ENCODE data around the gene TAS2R14.

GRCh38 chr12:10910380-10910779 is 28.7 kb downstream of the TAS2R14 start:
- no peak for TF ChIP-seq EZH2phosphoT487 (conservative IDR thresholded peaks at IDR 0.05; ENCODE audit: low read length)
- TF ChIP-seq, protein P1, sequence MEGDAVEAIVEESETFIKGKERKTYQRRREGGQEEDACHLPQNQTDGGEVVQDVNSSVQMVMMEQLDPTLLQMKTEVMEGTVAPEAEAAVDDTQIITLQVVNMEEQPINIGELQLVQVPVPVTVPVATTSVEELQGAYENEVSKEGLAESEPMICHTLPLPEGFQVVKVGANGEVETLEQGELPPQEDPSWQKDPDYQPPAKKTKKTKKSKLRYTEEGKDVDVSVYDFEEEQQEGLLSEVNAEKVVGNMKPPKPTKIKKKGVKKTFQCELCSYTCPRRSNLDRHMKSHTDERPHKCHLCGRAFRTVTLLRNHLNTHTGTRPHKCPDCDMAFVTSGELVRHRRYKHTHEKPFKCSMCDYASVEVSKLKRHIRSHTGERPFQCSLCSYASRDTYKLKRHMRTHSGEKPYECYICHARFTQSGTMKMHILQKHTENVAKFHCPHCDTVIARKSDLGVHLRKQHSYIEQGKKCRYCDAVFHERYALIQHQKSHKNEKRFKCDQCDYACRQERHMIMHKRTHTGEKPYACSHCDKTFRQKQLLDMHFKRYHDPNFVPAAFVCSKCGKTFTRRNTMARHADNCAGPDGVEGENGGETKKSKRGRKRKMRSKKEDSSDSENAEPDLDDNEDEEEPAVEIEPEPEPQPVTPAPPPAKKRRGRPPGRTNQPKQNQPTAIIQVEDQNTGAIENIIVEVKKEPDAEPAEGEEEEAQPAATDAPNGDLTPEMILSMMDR (IDR thresholded peaks at IDR 0.05; ENCODE audit: insufficient read depth, low read length, poor library complexity, severe bottlenecking): no peak

All from SU-DHL-6 (cell line).